ENCODE measurements around the gene HELZ. TPM values are rescaled to one million over a fixed set of nuclear protein-coding genes. Genes with fewer than 3 reads are reported as not detected.

HELZ gene
- total RNA-seq, 1 donor from 2014 or later = 63.5 TPM

DNA sequence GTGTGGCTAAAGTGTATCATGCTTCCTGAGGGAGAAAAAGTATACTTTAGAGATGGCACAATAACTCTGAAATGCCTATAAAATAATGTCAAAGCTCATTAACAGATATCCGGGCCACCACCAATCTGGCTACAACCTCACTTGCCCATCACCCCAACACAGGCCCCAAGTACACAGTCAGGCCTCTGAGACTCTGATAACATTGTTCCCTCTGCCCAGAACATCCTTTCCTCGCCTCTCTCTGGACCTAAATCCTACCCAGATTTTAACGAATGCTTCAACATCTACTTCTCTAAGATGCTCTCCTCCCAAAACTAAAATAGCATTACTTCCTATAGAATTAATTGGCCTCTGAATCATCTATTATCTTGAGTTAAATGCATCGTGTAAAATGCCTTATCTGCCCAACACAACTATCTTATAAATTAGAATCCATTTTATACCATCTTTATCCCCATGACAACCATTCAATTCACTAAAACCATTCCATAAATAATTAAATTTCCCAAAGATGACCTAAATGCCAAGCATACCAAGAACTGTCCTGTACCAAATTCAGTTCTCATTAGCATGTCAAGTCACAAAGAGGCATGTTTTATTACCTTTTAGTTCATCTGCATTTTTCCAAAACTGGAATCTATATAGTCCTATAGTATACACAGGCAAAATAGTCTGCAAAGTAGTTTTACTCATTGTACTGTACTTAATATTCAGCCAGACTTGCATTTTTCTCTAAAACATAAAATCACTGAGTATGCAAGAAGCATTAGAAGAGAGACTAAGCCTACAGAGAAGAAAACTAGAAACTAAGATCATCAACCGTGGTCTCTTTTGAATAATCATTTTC lies 15.7 kb downstream of the HELZ start:
- Mint-ChIP-seq H3K36me3 (ENCODE audit: unreplicated experiment) (peaks cover 22% of the 10 kb centered on the region), H3K4me3 (ENCODE audit: unreplicated experiment) (no peak overlapping the region), H3K27me3 (ENCODE audit: unreplicated experiment) (no peaks in the 10 kb centered on the region), H3K4me1 (ENCODE audit: unreplicated experiment) (peaks cover 10% of the 10 kb centered on the region), H3K27ac (ENCODE audit: unreplicated experiment) (no peak overlapping the region), H3K9me3 (ENCODE audit: unreplicated experiment) (no peaks in the 10 kb centered on the region)
- TF ChIP-seq, protein P1, sequence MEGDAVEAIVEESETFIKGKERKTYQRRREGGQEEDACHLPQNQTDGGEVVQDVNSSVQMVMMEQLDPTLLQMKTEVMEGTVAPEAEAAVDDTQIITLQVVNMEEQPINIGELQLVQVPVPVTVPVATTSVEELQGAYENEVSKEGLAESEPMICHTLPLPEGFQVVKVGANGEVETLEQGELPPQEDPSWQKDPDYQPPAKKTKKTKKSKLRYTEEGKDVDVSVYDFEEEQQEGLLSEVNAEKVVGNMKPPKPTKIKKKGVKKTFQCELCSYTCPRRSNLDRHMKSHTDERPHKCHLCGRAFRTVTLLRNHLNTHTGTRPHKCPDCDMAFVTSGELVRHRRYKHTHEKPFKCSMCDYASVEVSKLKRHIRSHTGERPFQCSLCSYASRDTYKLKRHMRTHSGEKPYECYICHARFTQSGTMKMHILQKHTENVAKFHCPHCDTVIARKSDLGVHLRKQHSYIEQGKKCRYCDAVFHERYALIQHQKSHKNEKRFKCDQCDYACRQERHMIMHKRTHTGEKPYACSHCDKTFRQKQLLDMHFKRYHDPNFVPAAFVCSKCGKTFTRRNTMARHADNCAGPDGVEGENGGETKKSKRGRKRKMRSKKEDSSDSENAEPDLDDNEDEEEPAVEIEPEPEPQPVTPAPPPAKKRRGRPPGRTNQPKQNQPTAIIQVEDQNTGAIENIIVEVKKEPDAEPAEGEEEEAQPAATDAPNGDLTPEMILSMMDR (IDR thresholded peaks at IDR 0.05) = no peak
- no peak for DNase-seq (ENCODE audit: extremely low spot score, unreplicated experiment)

DNA sequence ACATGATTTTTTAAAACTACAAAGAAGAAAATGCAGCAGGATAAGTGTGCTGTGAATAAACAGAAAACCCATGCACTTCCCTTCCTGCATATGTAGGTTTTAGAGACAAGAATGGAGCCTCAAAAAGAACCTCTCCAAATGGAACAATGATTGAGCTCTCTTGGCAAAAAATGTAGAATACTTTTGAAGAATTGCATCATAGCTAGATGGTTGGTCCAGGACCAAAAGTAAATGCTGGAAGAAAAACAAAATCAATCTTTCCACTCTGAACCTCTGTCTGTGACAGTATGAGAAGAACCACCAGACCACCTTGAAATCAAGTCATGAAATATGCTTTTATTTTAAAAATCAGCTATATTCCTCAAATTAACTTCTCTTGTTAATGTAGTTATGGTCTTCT lies 17.5 kb downstream of the HELZ start:
- TF ChIP-seq, protein P1 (IDR thresholded peaks at IDR 0.05) = no peak
- Mint-ChIP-seq H3K9me3 (ENCODE audit: unreplicated experiment) (no peaks in the 10 kb centered on the region), H3K27me3 (ENCODE audit: unreplicated experiment) (no peaks in the 10 kb centered on the region), H3K27ac (ENCODE audit: unreplicated experiment) (peak overlapping the region; percentile 7), H3K4me1 (ENCODE audit: unreplicated experiment) (peaks cover 13% of the 10 kb centered on the region), H3K4me3 (ENCODE audit: unreplicated experiment) (no peak overlapping the region), H3K36me3 (ENCODE audit: unreplicated experiment) (peaks cover 23% of the 10 kb centered on the region)
- DNase-seq (ENCODE audit: extremely low spot score, unreplicated experiment) = no peak

DNA sequence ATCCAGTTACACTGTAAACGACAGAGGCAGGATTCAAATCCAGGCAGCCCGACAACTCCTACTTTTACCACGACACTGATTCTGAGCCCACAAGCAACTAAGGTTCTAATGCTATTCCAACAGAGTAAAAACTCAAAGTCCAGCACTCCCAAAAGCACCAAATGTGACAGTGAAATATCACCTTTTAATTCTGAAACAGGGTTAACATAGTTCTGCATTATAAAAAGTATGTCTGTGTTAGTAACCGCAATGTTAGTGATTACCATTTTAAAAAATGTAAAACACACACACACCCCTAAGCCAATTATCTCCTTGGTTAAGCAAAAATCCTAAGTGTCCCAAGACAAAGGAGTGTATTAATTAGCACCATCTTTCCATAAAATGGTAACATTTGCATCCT lies 19.7 kb downstream of the HELZ start:
- Mint-ChIP-seq H3K4me3 (ENCODE audit: unreplicated experiment) (no peak overlapping the region), H3K9me3 (ENCODE audit: unreplicated experiment) (no peaks in the 10 kb centered on the region), H3K36me3 (ENCODE audit: unreplicated experiment) (peaks cover 20% of the 10 kb centered on the region), H3K27ac (ENCODE audit: unreplicated experiment) (no peak overlapping the region), H3K4me1 (ENCODE audit: unreplicated experiment) (peaks cover 18% of the 10 kb centered on the region), H3K27me3 (ENCODE audit: unreplicated experiment) (no peaks in the 10 kb centered on the region)
- TF ChIP-seq, protein P1 (IDR thresholded peaks at IDR 0.05) = no peak
- no peak for DNase-seq (ENCODE audit: extremely low spot score, unreplicated experiment)

DNA sequence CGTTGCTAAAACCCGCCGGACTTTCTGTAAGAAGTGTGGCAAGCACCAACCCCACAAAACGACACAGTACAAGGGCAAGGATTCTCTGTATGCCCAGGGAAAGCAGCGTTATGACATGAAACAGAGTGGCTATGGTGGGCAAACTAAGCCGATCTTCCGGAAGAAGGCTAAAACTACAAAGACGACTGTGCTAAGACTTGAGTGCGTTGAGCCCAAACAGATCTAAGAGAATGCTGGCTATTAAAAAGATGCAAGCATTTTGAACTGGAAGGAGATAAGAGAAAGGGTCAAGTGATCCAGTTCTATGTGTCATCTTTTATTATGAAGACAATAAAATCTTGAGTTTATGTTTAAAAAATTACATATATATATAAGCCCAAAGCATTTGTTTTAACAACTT lies 20.3 kb downstream of the HELZ start:
- Mint-ChIP-seq H3K36me3 (ENCODE audit: unreplicated experiment) (peaks cover 20% of the 10 kb centered on the region), H3K4me1 (ENCODE audit: unreplicated experiment) (peaks cover 20% of the 10 kb centered on the region), H3K27me3 (ENCODE audit: unreplicated experiment) (no peaks in the 10 kb centered on the region), H3K9me3 (ENCODE audit: unreplicated experiment) (no peaks in the 10 kb centered on the region), H3K4me3 (ENCODE audit: unreplicated experiment) (no peak overlapping the region), H3K27ac (ENCODE audit: unreplicated experiment) (no peak overlapping the region)
- TF ChIP-seq, protein P1 (IDR thresholded peaks at IDR 0.05) = no peak
- no peak for DNase-seq (ENCODE audit: extremely low spot score, unreplicated experiment)

DNA sequence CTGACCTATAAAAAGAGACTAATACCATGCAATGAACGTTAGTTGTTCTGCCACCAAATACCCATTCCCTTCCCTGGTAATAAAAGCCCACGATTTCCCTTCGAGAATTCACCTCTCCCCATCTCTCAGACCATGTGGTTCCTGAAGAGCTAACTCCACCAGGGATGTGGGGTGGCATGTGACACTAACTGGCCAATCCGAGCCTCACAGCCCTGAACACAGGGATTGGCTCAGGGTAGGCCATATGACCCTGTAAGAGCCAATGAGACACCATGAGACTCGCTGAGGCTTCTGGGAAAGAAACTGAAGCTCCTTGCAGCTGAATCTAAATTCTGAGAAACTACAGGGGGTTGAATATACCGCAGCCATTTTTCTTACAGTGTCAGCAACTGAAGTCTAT lies 21.1 kb downstream of the HELZ start:
- no peak for DNase-seq (ENCODE audit: extremely low spot score, unreplicated experiment)
- Mint-ChIP-seq H3K4me1 (ENCODE audit: unreplicated experiment) (peaks cover 20% of the 10 kb centered on the region), H3K27ac (ENCODE audit: unreplicated experiment) (no peak overlapping the region), H3K4me3 (ENCODE audit: unreplicated experiment) (no peak overlapping the region), H3K9me3 (ENCODE audit: unreplicated experiment) (no peaks in the 10 kb centered on the region), H3K36me3 (ENCODE audit: unreplicated experiment) (peaks cover 20% of the 10 kb centered on the region), H3K27me3 (ENCODE audit: unreplicated experiment) (no peaks in the 10 kb centered on the region)
- TF ChIP-seq, protein P1 (IDR thresholded peaks at IDR 0.05) = no peak

Measured in osteocyte (in vitro differentiated cells).